Tibial nerve (tissue), 4 donors: ENCODE measurements around the gene CNDP1. TPM values are rescaled to one million over a fixed set of nuclear protein-coding genes. Genes with fewer than 3 reads are reported as not detected.
"Not testable (repeated sequence)": the region's sequence is repeated elsewhere in the genome, so short reads cannot be mapped to it uniquely, and the experiment has no call there.

Experiments used
- DNase-seq, 2 donors: peaks; one replicate each; pipeline ENCODE4 v3.0.0-alpha.2; 2019; ENCODE audit warnings: low spot score in 2 of 2
- H3K27ac ChIP-seq, 4 donors: fragments of 200-600 bp; sonication (generic) in 3 of 4; one replicate each; pipeline ENCODE4 v1.5.1; 2017 to 2019; ENCODE audit warnings: mild to moderate bottlenecking in 1 of 4
- H3K27me3 ChIP-seq, 2 donors: fragments of 200-600 bp; sonication (generic) in 1 of 2; one replicate each; pipeline versions ENCODE4 v1.5.1 to v1.6.0; 2017 to 2019
- H3K36me3 ChIP-seq, 3 donors: fragments of 200-600 bp; sonication (generic); one replicate each; pipeline ENCODE4 v1.5.1; 2018 to 2019
- H3K4me1 ChIP-seq, 4 donors: fragments of 200-600 bp; sonication (generic) in 3 of 4; one replicate each; pipeline ENCODE4 v1.5.1; 2017 to 2019
- H3K4me3 ChIP-seq, 4 donors: fragments of 200-600 bp; sonication (generic) in 3 of 4; one replicate each; pipeline ENCODE4 v1.5.1; 2017 to 2019; ENCODE audit warnings: mild to moderate bottlenecking in 1 of 4, moderate library complexity in 1 of 4
- H3K9me3 ChIP-seq, 4 donors: fragments of 200-600 bp; sonication (generic) in 3 of 4; one replicate each; pipeline ENCODE4 v1.5.1; 2017 to 2019
- CTCF ChIP-seq, 5 experiments: fragments of 200-600 bp in 3 of 5; fragments of 450-650 bp in 2 of 5; sonication (generic) in 3 of 5; IDR thresholded peaks; one replicate each; pipeline ENCODE4 v1.5.1; 2016 to 2019; ENCODE audit warnings: antibody characterized with exemption in 5 of 5, mild to moderate bottlenecking in 3 of 5, moderate library complexity in 2 of 5
- EP300 ChIP-seq, 2 donors: sonication (generic); formaldehyde crosslinking; IDR thresholded peaks; one replicate each; pipeline ENCODE4 v1.6.1; 2017; ENCODE audit warnings: antibody characterized with exemption in 2 of 2, mild to moderate bottlenecking in 1 of 2
- POLR2A ChIP-seq, 2 donors: fragments of 450-650 bp; IDR thresholded peaks; one replicate each; pipeline ENCODE4 v1.6.1; 2017; ENCODE audit warnings: antibody characterized with exemption in 2 of 2, mild to moderate bottlenecking in 2 of 2, moderate library complexity in 2 of 2
- WGBS, 2 donors: methylation state at CpG; one replicate each; pipeline ENCODE4 v1.1.5; 2018; 5-methylcytosine and 5-hydroxymethylcytosine counted together
- total RNA-seq, 4 donors: library from RNA; depleted of rRNA; stranded (reverse); fragments of >200 nt; gene quantifications; one replicate each; pipeline ENCODE4 v1.1.0, GENCODE V29; 2016

Gene CNDP1
- total RNA-seq, 4 donors from 2014 or later, result 0.22 to 1.0 TPM; not detected in 2

- Histone ChIP-seq H3K9me3 (no peaks in the 10 kb centered on the region), H3K4me1 (peaks cover 0 to 24% (median 4%) of the 10 kb centered on the region in 4 donors), H3K27ac (no peak overlapping the region), H3K4me3 (no peak overlapping the region), H3K36me3 (peaks cover 0 to 71% (median 35%) of the 10 kb centered on the region in 3 donors), H3K27me3 (no peaks in the 10 kb centered on the region)
- no peak for DNase-seq
- WGBS, 2 donors, result 87 to 88% methylated on average over 14 of the region's 14 CpGs
- TF ChIP-seq POLR2A (IDR thresholded peaks at IDR 0.05) (no peak), CTCF (IDR thresholded peaks at IDR 0.05) (no peak)
These were observed 14.0 kb upstream of the CNDP1 start for GRCh38 chr18:74520096-74520833.

- 94 to 95% methylated on average over 15 of the region's 15 CpGs for WGBS, 2 donors
- no peak overlapping the region for H3K4me3 ChIP-seq
- no peak for TF ChIP-seq POLR2A (IDR thresholded peaks at IDR 0.05)
- no peak for TF ChIP-seq EP300 (IDR thresholded peaks at IDR 0.05)
- no peak for TF ChIP-seq CTCF (IDR thresholded peaks at IDR 0.05)
- no peak overlapping the region for H3K27ac ChIP-seq
- no peak for DNase-seq
- H3K4me1 ChIP-seq, result peaks cover 0 to 30% (median 4%) of the 10 kb centered on the region in 4 donors
- H3K9me3 ChIP-seq, result no peaks in the 10 kb centered on the region
- H3K36me3 ChIP-seq, result peaks cover 0 to 62% (median 26%) of the 10 kb centered on the region in 3 donors
- H3K27me3 ChIP-seq, result no peaks in the 10 kb centered on the region
These were observed 13.1 kb upstream of the CNDP1 start for GRCh38 chr18:74521068-74521725.

- WGBS, 2 donors, result 57 to 63% methylated on average over 23 of the region's 23 CpGs
These were observed 11.4 kb upstream of the CNDP1 start for GRCh38 chr18:74522635-74523548.

GRCh38 chr18:74524097-74524496 lies 10.2 kb upstream of the CNDP1 start:
- Histone ChIP-seq H3K9me3 (no peaks in the 10 kb centered on the region), H3K36me3 (peaks cover 0 to 33% (median 8%) of the 10 kb centered on the region in 3 donors), H3K4me1 (peaks cover 0 to 31% (median 4%) of the 10 kb centered on the region in 4 donors), H3K27me3 (no peaks in the 10 kb centered on the region), H3K4me3 (no peak overlapping the region), H3K27ac (peak overlapping the region in 3 of 4 donors; percentile 43 to 52 (median 50))
- no peak for TF ChIP-seq POLR2A (IDR thresholded peaks at IDR 0.05)
- TF ChIP-seq EP300 (IDR thresholded peaks at IDR 0.05), result peak in 1 of 2 donors; percentile 28
- DNase-seq, result no peak
- WGBS, 2 donors, result 23 to 39% methylated on average over 5 of the region's 5 CpGs

More at GRCh38 chr18:74522635-74523548, 11.4 kb upstream of the CNDP1 start:
- no peaks in the 10 kb centered on the region for H3K27me3 ChIP-seq
- TF ChIP-seq POLR2A (IDR thresholded peaks at IDR 0.05) (no peak), EP300 (IDR thresholded peaks at IDR 0.05) (no peak), CTCF (IDR thresholded peaks at IDR 0.05) (no peak)
- DNase-seq, result no peak
- H3K9me3 ChIP-seq, result no peaks in the 10 kb centered on the region
- H3K27ac ChIP-seq, result peak overlapping the region in 1 of 4 donors; percentile 16
- H3K4me3 ChIP-seq, result no peak overlapping the region
- peaks cover 0 to 45% (median 18%) of the 10 kb centered on the region in 3 donors for H3K36me3 ChIP-seq
- peaks cover 0 to 31% (median 4%) of the 10 kb centered on the region in 4 donors for H3K4me1 ChIP-seq

DNA sequence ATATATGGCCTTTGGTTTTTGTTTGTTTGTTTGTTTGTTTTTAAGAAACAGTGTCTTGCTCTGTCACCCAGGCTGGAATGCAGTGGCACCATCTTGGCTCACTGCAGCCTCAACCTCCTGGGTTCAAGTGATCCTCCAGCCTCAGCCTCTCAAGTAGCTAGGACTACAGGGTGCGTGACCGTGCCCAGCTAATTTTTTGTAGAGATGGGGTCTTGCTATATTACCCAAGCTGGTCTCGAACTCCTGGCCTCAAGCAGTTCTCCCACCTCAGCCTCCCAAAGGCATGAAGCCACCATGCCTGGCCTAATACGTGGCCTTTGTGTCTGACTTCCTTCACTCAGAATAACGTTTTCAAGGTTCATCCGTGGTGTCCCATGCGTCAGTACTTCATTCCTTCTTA lies 9.4 kb upstream of the CNDP1 start:
- H3K27ac ChIP-seq, H3K27me3 ChIP-seq, DNase-seq, H3K4me3 ChIP-seq, H3K9me3 ChIP-seq: not testable (repeated sequence)
- Histone ChIP-seq H3K4me1 (peaks cover 0 to 31% (median 4%) of the 10 kb centered on the region in 4 donors), H3K36me3 (peaks cover 0 to 24% (median 0%) of the 10 kb centered on the region in 3 donors)
- WGBS, 2 donors, result 97 to 98% methylated on average over 7 of the region's 7 CpGs
